COR-L47 (cell line): Measurements from ENCODE around the gene DNAJB7.
"Not testable (repeated sequence)": the region's sequence is repeated elsewhere in the genome, so short reads cannot be mapped to it uniquely, and the experiment has no call there.

Experiments
- DNase-seq: peaks from one replicate; lab custom pipeline; 2025; lab: John Stamatoyannopoulos, UW

The DNAJB7 gene

GRCh38 chr22:40862013-40862412, at the start of gene DNAJB7:
DNAJB7 (minus strand) TSS chr22:40862113; CDS start chr22:40861994, 119 bp downstream.
- no peak for DNase-seq

DNA sequence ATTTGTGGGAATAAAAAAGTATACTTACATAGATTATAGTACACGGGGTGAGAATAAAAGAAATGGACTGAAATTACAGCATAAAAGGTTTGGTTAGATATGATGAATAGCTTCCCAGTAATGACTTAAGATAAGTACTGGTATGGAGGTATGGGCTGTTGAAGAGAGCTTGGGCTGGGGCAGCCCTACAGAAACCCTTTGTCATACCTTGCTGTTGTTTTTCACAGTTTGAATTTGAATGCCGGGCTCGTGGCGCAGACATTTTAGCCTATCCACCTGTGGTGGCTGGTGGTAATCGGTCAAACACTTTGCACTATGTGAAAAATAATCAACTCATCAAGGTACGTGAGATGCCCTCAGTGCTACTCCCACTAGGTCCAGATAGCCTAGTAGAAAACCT, 47.0 kb upstream of the DNAJB7 start:
- no peak for DNase-seq

DNA sequence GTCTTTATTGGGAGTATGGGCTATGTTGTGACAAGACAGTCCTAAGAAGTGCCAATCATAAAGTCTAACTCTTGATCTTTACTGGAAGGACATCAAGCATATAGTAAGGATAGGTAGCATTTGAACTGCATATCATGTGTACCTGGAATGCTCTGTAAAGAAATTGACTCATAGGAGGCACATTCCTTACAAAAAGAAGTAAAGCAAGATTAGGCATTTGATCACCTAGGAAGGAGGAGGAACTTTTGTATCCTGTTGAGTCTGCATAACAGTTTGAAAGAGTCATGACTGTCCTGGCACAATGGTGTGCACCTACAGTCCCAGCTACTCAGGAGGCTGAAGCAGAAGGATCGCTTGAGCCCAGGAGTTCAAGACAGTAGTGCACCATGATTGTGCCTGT, 42.2 kb upstream of the DNAJB7 start:
- DNase-seq, result no peak

DNA sequence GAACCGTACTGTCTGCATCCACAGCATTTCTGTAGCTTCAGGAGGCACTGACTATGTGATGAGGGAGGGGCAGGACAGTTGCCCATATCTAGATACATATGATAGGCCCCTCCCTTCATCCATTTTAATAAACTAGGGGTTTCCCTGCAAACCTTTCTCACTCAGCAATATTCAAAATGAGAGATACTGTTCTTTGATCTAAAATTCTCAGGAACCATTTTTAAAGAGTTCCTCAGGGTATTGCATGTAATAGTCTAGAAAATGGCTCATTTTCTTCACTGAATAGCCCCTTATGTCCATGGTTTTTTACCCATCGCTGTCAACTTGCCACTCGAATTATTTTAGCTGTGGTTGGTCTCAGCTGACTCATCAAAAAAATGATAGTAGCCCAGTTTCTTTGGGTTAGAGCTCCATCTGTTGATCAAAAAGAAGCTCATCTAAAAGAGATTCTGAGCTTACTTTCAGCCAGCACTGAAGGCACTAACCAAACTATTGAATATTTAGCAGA, 37.0 kb upstream of the DNAJB7 start:
- peak; percentile 29 for DNase-seq

GRCh38 chr22:40894417-40894816, 32.5 kb upstream of the DNAJB7 start:
- DNase-seq, result no peak

GRCh38 chr22:40890881-40891280, 29.0 kb upstream of the DNAJB7 start:
- DNase-seq, result no peak

- DNase-seq, result no peak
Measured at GRCh38 chr22:40889116-40889515, 27.2 kb upstream of the DNAJB7 start.

DNA sequence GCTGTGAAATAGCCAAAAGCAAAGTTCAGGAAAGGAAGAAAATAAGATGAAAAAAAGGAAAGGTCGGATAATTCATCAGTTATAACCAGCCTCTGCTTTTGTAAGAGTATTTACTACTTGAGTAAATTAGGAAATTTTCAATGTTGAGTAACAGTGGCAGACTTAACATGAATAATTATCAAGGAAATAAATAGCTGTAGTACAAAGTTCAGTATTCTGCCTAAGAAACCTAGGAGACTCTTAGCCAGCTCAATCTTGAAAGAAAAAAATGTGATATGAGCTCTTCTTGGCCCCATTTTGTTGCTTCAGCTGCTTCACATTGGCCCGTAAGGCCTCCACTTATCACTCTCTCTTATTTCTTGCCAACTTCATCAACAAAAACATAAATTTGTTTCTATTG, 17.0 kb upstream of the DNAJB7 start:
- DNase-seq, result no peak

DNA sequence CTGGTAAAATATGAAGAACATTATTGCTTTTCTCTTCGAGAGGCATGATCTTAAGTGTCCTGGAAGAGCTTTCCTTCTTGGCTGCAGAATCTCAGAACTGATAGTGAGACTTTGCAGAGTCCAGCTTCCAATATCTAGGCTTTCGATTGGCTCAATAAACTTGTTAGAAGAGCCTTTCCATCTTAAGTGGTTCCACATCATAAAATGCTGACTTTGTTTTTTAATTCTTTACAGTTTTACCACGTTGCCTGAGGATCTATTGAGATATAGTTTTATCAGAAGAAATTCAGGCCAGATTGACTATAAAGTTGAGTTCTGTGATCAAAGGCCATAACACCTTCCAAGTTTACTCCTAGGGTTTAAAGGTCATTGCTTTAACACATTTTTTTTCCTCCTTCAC, 15.6 kb upstream of the DNAJB7 start:
- DNase-seq, result no peak

GRCh38 chr22:40876907-40877306, 15.0 kb upstream of the DNAJB7 start:
- DNase-seq, result no peak

DNA sequence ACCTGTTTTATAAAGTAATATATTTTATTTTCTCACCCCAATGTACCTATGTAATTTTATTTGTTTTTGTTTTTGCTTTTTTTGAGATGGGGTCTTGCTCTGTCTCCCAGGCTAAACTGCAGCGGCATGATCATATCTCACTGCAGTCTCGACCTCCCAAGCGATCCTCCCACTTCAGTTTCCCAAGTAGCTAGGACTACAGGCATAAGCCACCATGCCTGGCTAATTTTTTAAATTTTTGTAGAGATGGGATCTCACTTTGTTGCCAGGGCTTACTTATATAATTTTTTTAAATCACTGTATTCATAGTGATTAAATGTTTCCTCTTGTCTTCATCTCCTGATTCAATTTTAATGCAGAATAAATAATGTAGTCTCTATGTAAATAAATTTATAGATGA, 13.2 kb upstream of the DNAJB7 start:
- no peak for DNase-seq

DNA sequence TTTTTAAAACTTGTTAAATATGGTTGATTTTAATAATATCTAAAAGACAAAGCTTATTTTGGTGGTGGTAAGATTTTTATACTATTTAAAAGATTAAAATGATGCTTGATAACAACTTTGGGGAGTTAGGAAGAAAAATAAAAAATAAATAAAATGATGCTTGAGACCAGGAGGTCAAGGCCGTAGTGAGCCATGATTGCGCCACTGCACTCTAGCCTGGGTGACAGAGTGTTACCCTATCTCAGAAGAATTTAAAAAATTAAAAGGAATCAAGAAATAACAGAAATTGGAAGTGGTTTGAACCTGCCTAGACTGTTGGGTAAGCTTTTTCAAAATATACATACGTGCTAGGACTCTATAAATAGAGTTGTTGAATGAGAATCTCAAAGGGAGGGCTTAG, 12.1 kb upstream of the DNAJB7 start:
- no peak for DNase-seq

GRCh38 chr22:40868379-40868778, 6.5 kb upstream of the DNAJB7 start:
- DNase-seq, result not testable (repeated sequence)

DNA sequence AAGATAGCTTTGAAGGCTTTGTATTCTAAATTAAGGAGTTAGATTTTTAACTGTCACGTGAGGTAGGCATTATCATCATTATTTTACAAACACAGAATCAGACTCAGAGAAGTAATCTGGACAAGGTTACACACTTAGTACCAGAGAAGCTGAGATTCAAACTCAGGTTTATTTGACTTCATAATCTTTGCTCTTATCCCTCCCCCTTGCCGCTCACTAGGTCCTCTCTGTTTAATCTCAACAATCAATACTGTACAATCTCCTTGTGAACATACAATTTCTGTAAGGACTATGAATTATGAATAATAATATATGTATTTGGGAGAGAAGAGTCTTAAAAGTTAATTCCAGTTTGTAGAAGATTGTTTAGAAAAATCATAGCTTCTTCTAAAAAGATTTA, 5.2 kb upstream of the DNAJB7 start:
- DNase-seq, result no peak

DNA sequence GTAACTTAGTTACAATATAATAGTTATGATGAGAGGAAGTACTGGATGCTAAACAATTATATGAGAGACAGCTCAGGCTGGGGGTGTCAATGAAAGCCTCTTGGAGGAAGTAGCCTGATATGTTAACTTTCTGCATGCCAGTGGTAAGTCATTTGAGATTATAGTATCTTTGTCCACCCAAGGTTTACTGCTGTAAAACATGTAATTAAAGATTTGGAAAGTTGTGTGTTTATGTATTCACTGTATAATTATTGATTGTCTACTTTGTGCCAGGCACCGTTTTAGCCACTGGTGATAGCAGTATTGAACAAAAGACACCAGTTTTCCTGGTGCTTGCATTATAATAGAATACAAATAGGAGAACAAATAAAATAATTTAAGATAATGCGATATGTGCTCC, 624 bp upstream of the DNAJB7 start:
- DNase-seq, result no peak

- DNase-seq, result no peak
Measured at GRCh38 chr22:40857309-40857855, 4.5 kb downstream of the DNAJB7 start.

- peak; percentile 94 for DNase-seq
Measured at GRCh38 chr22:40856513-40857308, 5.2 kb downstream of the DNAJB7 start, which contains the start of the genes ST13 and XPNPEP3. ST13 (minus strand) TSS chr22:40856639; CDS start chr22:40856540, 99 bp downstream. XPNPEP3 (plus strand) TSS chr22:40857148; CDS start chr22:40857182, 34 bp downstream.

DNA sequence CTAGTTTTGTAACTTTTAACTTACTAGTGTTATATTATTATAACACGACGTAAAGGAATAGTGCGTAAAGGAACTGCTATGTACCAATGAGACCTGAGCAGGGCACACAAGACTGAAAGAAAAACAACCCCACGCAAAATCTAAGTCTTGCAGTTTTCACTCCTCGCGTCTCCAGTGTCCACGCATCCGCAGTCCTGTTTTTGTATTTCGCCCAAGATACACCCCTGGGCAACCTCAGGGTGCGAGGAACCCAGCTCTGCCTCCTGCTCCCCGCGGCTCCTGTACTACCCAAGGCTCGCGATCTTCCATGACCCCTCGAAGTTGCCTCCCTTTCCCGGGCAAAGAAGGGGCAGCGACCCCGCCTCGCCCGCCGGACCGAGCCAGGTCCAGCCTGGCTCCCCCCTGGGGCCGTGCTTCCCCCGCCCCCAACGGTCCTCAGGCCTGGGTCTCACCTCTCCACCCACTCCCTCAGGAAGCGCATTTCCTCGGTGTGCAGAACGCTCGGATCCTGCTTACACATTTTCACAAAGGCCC, 5.9 kb downstream of the DNAJB7 start:
- DNase-seq, result no peak

GRCh38 chr22:40855071-40855978, 6.6 kb downstream of the DNAJB7 start:
- DNase-seq, result peak; percentile 33

DNA sequence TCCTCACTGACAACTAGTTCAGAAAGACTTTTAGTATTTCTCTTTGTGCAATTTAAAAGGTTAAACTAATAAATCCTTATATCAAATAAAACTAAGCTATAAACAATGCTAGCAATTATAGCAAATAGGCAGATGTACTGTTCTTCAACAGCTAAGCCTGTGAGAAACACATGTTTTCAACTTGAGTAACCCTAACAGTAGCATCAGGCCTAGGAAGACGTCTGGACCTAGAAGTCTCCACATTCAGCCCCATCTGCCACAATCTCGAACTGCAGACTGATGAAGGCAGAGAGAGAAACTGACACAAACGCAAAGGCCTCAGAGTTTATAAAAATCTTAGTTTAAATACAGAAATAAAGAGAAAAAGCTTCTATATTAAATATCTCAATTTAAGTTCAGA, 8.0 kb downstream of the DNAJB7 start:
- no peak for DNase-seq

DNA sequence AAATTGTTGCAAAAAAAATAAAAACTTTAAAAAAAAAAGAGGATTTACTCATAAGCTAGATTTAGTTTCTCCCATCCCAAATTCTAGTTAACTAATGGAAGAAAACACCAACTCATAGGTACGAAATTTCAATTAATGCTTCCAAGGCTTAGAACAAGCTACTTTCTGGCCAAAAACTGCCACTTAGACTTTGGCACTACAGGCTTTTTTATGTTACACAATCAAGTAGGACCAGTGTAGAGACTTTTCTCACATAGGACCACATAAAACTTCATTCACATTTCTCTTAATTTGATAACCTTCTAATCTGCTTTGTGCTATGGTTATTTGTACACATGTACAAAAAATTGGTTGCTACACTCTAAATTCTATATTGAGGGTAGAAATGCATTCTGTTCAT, 8.6 kb downstream of the DNAJB7 start:
- DNase-seq, result no peak

DNA sequence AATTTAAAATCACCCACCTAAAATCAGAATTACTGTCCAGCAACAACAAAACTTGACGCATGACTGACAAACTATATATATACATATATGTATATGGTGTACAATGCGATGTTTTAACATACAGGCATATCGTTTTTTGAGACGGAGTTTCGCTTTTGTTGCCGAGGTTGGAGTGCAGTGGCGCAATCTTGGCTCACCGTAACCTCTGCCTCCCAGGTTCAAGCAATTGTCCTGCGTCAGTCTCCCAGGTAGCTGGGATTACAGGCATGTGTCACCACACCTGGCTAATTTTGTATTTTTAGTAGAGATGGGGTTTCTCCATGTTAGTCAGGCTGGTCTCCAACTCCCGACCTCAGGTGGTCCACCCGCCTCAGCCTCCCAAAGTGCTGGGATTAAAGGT, 16.1 kb downstream of the DNAJB7 start:
- DNase-seq, result not testable (repeated sequence)
